Ovary (tissue), 3 donors: ENCODE data around the gene PCDHA9.

Experiments used
- POLR2A ChIP-seq: fragments of 450-650 bp; IDR thresholded peaks from one replicate; pipeline ENCODE4 v1.6.1; 2017; ENCODE audit warnings: antibody characterized with exemption, mild to moderate bottlenecking, moderate library complexity
- TF ChIP-seq, protein P1 (sequence below), 3 donors: fragments of 450-650 bp in 2 of 3; fragments of 200-600 bp in 1 of 3; IDR thresholded peaks; one replicate each; pipeline versions ENCODE4 v1.5.1 to v1.8.0; 2016 to 2022; ENCODE audit warnings: antibody characterized with exemption in 3 of 3, mild to moderate bottlenecking in 1 of 3
- donor health status: DM: no; HTN: no; CAD: no.

- TF ChIP-seq, protein P1, sequence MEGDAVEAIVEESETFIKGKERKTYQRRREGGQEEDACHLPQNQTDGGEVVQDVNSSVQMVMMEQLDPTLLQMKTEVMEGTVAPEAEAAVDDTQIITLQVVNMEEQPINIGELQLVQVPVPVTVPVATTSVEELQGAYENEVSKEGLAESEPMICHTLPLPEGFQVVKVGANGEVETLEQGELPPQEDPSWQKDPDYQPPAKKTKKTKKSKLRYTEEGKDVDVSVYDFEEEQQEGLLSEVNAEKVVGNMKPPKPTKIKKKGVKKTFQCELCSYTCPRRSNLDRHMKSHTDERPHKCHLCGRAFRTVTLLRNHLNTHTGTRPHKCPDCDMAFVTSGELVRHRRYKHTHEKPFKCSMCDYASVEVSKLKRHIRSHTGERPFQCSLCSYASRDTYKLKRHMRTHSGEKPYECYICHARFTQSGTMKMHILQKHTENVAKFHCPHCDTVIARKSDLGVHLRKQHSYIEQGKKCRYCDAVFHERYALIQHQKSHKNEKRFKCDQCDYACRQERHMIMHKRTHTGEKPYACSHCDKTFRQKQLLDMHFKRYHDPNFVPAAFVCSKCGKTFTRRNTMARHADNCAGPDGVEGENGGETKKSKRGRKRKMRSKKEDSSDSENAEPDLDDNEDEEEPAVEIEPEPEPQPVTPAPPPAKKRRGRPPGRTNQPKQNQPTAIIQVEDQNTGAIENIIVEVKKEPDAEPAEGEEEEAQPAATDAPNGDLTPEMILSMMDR (IDR thresholded peaks at IDR 0.05) = no peak
- no peak for TF ChIP-seq POLR2A
Observed at GRCh38 chr5:140868721-140869554, 20.8 kb downstream of the PCDHA9 start, which contains the start of gene PCDHA11.
